Tongue (tissue), 2 donors: ENCODE measurements around the gene FAAH. TPM values are rescaled to one million over a fixed set of nuclear protein-coding genes. Genes with fewer than 3 reads are reported as not detected.
A peak's percentile ranks its signal among the peaks of the same experiment; 100 is the strongest.

Source experiments
- DNase-seq: peaks from one replicate; pipeline ENCODE4 v3.0.0-alpha.2; 2015
- total RNA-seq: library from RNA; depleted of rRNA; stranded (reverse); fragments of >200 nt; gene quantifications from one replicate; pipeline ENCODE4 v1.2.3, GENCODE V29; 2014

FAAH gene
- total RNA-seq, 1 donor from 2014 or later = 40.0 TPM

DNA sequence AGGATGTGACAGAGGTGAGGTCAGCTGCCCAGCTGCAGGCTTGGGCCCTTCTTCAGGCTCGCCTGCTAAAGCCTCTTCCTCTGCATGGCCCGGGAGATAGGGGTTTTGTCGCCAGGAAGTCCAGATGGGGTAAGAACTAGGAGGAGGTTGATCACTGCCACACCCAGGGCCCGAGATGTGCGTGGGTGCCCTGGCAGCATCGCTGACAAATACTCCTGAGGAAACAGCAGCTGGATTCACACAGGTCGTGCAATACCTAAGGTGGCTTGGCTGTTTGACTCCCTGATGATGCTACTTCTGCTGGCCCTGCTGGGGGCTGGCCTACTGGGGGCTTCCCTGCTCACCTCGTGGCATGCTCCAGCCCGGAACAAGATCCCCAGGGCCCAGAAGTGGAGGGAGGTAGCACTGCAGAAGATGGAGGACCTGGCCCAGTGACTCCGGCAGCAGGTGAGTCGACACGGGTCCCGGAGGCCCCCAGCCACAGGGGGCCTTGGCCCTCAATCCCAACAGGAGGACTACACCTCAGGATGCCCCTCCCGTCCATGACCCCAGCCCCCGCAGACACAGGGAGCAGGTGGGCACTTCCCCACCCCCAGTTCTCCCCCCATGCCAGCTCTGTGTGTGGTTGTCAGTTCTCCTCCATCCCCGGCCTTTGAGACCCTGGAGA is 29.6 kb downstream of the FAAH start:
- no peak for DNase-seq

DNA sequence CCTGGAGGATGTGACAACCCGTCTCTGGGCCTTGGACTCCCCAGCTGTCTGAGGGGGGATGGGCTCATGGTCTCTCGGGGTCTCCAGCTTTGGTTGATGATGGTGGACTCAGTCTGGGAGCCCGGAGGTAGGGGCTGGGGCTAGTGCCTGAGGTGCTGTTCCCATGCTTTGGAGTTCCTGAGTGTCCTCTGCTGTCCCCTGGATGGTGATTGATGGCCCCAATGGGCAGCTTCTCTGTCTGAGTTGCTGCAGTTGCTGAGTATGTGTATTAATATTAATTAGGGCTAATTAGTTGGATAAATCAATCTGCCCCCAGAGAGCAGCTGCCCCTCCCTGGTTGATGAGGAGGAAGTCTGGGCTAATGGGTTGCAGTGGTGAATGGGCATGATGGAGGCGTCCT is 30.6 kb downstream of the FAAH start:
- no peak for DNase-seq

- DNase-seq = no peak
These were observed 31.6 kb downstream of the FAAH start for GRCh38 chr1:46425726-46426125.

- no peak for DNase-seq
These were observed 33.4 kb downstream of the FAAH start for GRCh38 chr1:46427541-46427940.

DNA sequence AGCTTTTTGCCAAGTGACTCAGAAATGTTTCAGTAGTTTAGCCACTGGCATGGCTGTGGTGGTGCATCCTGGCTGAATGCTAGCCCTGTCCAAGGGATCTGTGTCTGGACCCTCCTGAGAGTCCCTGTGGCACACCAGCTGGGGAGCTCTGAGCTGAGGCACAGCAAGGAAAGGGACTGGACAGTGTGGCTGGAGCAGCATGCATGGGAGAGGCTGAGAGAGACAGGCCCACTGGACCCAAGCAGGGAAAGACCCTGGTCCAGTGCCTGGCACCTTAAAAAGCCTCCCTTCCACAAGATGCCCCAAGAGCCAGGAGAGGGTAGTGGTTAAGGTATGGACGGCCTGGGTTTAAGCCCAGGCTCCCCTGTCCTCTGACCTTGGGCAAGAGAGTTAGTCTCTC is 35.3 kb downstream of the FAAH start:
- no peak for DNase-seq

DNA sequence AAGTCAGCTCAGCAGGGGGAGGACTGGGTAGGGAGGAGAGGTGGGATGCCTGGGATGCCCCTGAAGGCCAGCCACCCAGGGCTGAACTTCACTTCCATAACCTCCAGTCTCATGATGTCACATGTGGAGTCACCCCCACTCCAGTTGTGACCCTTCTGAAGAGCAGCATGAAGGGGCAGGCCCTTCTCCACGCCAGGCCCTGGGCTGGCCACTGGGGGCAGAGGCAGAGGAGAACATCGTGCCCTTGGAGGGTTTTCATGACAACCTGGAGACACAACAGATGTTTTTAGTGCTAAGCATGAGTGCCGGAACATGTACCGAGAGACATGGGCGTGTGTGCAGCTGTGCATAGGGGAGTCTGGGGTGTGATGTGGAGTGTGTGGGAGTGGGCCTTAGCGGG is 37.6 kb downstream of the FAAH start:
- DNase-seq = no peak

DNA sequence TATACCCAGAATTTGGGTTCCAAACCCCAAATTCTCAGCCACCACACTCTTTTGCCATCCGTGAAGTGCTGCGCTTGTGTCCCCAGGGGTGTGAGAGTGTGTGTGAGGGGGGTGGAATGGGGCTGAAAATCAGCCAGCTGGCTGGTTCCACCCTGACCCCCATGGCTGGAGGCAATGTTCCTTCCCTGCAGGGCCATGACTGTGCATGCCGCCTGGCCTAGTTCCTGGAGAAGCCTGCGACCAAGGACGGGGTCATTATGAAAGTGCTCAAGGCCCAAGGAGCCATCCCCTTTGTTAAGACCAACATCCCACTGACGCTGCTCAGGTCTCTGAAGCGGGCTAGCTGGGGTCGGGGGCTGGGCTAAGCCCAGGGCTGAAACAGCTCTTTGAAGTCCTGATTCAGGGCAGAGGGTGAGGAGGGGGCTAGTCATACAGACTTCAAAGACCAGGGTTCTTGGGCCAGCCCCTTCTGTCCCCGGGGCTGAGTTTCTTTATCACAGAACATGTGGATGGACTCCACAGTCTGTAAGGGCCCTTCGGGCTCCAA is 38.7 kb downstream of the FAAH start:
- no peak for DNase-seq

GRCh38 chr1:46434358-46434757 is 40.2 kb downstream of the FAAH start:
- DNase-seq = no peak

- DNase-seq = no peak
These were observed 42.7 kb downstream of the FAAH start for GRCh38 chr1:46436844-46437243.

DNA sequence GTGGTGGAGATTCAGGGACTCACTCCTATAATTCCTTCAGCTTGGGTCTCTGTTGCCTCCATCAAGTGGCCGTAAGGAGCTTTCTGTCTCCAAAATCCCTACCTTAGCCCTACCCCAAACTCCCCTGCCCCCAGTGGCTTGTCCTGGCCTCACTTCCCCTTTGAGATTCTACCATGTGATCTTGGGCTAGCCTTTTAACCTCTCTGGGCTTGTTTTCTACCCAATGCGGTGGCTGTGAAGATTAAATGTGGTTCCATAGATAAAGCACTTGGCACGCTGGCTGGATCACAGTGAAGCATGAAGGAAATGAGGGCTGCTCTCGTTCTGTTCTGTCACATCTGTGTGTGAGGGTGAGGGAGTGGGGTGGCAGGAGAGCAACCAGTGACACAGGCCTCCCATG is 43.6 kb downstream of the FAAH start:
- DNase-seq = no peak

GRCh38 chr1:46438346-46438745 is 44.2 kb downstream of the FAAH start:
- DNase-seq = no peak

- DNase-seq = no peak
These were observed 46.4 kb downstream of the FAAH start for GRCh38 chr1:46440478-46440877.

GRCh38 chr1:46442317-46443161 is 48.4 kb downstream of the FAAH start:
- peak; percentile 75 for DNase-seq

DNA sequence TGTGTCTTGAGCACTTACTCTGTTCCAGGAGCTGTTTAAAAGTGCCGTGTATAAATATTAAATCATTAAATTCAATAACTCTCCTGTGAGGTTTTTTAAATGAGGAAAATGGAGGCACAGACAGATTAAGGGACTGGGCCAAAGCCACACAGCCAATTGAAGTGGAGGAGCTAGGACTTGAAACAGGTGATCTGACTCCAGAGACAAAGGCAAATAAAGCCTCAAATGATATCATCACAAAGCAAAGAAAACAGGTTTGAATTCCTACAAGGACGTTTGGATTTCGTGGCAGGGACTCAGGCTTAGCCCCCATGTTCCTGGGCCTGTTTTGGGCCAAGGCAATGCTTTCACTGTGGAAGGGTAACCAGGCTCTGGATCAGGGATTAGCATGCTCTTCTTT is 50.3 kb downstream of the FAAH start:
- DNase-seq = no peak

DNA sequence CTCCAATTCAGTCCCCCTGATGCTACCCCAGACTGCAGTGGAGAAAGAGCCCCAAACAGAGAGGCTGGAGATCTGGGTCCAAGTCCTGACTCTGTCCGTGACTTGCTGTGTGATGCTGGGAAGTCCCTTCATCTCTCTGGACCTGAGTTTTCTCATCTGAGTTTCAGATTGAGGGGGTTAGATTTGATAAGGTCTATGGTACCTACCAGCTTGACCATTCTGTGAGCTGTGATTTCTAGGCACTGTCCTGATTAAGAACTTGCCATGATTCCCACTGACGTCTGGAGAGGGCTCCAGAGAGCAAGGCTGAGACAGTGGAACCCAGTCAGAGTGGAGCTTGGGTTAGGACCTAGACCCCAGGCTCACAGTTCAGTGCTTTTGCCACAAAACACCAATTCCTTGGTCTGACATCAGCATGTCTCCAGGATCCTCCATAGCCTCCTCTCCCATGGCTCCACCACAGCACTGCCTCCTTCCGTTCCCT is 51.7 kb downstream of the FAAH start:
- DNase-seq = no peak

DNA sequence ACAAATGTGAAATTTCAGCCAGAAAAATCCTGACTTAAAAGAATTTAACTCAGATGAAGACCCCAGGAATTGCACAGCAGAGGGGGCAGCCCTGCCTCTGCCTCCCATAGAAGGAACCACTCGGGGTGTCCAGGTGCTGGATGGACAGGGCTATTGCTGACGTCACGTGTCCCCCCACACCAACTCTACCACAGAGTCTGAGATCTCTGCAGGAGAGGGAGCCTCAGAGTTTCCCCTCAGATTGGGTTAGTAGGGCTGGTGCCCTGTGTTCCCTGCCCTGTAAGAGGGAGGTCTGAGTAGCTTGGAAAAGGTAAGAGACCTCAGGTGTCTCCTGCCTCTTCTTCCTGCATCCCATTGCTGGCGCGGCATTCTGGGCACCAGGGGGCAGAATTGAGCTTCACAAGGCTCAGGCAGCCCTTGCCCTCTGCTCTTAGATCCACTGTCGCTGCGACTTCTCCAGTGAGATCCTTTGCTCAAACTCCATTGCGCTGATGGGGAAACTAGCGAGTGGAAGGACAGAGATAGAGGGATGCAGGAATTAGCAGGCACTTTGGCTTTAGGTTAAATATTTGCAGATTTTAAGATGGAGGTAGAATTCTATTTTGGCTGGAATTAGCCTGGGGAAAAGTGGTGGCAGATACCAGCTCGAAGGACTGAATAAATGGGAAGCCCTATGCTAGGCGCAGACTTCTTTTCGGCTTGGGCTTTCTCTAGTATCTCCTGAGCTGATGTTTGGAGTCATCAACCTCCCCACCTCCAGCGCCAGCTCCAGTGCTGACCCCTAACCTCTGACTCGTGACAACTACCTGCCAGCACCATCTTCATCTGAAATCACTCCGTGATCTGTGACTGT is 52.8 kb downstream of the FAAH start:
- DNase-seq = peak; percentile 85

GRCh38 chr1:46447499-46448108 is 53.5 kb downstream of the FAAH start:
- DNase-seq = no peak

- DNase-seq = peak; percentile 18
These were observed 54.2 kb downstream of the FAAH start for GRCh38 chr1:46448109-46448911.

DNA sequence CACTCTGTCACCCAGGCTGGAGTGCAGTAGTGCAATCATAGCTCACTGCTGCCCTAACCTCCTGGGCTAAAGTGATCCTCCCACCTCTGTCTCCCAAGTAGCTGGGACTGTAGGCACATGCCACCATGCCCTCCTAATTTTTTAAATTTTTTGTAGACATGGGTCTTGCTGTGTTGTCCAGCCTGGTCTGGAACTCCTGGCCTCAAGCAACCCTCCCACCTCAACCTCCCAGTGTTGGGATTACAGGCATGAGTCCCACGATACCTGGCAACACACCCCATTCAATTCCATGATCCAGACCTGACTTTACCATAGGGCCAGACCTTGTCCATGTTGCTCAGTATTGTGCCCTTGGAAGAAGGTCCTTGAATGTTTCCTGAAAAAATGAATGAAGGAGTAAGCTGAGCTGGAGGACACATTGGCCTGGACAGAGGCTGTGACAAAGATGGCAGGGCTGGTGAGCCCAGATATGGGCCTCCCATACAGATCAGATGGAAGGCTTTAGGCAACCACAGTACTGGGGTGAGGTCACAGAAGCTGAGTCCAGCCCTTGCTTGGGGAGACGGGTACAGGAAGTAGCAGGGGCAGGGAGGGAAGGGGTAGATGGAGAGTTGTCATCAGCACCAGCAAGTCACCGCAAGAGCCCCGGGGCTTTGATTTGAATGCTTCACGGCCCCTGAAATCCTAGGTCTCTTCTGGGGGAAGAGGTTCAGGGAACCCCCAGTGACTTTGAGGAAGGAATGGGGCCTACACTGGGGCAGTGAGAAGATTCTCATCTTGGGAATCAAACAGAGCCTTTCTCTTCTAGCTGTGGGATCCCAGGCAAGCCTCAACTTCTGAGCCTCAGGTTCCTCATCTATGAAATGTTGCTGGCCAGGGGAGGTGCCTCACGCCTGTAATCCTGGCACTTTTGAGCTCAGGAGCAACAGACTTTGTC is 55.4 kb downstream of the FAAH start:
- no peak for DNase-seq

- no peak for DNase-seq
These were observed 56.0 kb downstream of the FAAH start for GRCh38 chr1:46450160-46450517.
